ENCODE data around the gene HAND1.
"Not testable (repeated sequence)": the region's sequence is repeated elsewhere in the genome, so short reads cannot be mapped to it uniquely, and the experiment has no call there.

Gene HAND1

DNA sequence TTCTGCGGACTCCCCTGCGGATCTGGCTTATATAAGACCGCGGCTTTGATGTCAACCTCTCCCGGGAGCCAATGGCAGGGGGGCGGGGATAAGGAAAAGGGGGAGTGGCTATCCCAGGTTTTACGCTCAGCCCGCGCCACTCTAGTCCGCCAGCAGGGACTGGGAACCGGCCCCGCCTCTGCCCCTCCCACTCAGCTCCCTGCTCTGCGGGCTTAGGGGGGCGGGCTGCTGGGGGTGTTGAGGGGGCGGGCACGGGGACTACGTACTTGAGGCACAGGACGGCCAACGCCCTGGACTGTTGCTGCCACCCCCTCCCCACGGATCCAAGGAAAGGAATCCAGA lies at the start of gene HAND1:
Gene HAND1 (minus strand): TSS at position 4 of the 342 bp plus-strand sequence. CDS start 219 bp downstream, outside the sequence.
- DNase-seq (ENCODE audit: low read depth in 2 of 2), result no peak

DNA sequence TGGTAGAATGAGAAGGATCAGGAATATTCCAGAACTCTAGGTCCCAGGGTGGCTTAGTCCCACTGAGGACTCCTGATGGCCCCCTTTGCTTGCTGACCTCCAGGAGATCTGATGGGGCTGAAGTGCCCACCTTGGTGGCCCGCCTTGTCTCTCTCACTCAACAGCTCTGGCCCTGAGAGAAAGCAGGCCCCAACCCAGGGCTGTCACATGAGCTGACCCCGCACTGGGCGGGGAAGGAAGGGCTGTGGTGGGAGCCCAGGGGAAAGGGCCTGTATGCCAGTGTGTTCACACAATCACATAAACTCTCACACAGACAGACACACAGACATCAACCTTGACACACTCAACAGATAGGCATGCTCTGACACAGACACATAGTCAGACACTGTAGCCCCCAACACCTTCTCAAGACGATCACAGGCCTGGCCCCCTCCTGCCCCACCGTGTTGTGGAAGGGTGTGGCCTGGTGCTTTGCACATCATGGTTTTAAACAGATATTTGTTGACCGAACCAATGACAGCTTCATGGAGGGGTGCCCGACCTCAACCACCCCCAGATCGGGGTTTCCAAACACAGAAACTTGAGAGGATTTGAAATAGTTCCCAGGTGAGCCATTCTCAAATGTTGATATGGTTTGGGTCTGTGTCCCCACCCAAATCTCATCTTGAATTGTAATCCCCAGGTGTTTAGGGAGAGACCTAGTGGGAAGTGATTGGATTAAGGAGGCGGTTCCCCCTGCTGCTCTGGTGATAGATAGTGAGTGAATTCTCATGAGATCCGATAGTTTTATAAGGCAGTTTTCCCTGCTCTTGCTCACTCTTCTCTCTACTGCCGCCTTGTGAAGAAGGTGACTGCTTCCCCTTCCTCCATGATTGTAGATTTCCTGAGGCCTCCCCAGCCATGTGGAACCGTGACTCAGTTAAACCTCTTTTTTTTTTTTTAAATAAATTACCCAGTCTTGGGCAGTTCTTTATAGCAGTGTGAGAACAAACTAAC lies 48.5 kb upstream of the HAND1 start:
- no peak for DNase-seq (ENCODE audit: low read depth in 2 of 2)

DNA sequence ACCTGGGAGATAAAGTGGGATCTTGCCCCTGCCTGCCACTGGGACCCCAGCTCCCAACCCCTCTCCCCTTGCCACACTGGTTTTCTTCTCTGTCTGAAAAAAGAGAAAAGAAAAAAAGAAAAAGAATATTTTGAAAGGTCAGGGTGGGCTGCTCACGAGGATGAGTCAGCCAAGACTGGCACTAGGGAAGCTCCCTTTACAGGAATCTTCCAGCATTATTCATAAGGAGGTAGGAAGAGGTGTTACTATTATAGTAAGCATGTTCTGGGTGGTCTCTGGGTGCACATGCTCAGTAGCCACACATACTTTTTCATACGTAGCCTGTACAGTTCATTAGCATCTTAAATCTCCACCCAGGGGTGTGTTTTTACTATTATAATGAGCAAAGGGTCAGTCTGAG lies 46.8 kb upstream of the HAND1 start:
- DNase-seq (ENCODE audit: low read depth in 2 of 2), result no peak

DNA sequence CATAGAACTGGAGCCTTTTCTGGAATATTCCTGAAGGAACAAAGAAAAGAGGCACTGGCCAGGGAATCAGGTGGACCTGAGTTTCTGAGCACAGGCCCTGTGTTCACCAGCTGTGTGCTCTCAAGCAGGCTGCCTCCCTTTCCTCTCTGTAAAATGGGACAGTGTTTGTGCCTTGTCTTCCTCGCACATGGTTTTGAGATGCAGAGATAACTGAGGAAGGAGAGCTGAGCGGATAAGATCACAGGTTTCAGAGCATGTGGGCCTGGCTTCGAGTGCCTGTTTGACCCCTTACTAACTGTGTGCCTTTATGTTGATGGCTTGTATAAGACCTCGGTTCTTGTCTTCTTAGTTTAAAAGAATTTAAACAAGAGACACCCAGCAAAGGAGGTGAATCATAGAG lies 46.2 kb upstream of the HAND1 start:
- no peak for DNase-seq (ENCODE audit: low read depth in 2 of 2)

DNA sequence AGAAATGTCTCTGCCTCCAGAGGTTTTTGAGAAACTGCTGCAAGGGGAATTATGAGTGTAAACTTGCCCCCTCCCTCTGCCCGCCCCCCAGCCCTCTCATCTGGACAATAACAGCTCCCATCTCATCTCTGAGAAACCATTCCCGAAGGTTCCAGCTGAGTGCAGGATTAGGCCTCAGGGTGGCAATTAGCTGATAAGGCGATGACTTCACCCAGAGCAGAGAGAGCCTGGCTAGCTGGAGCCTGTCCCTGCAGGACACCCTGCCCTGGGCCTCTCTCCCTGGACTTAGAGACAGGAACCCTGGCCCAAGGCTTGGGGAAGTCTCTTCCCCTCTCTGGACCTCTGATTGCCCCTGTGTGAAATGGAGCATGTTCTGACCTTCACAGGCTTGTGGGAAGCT lies 45.7 kb upstream of the HAND1 start:
- no peak for DNase-seq (ENCODE audit: low read depth in 2 of 2)

DNA sequence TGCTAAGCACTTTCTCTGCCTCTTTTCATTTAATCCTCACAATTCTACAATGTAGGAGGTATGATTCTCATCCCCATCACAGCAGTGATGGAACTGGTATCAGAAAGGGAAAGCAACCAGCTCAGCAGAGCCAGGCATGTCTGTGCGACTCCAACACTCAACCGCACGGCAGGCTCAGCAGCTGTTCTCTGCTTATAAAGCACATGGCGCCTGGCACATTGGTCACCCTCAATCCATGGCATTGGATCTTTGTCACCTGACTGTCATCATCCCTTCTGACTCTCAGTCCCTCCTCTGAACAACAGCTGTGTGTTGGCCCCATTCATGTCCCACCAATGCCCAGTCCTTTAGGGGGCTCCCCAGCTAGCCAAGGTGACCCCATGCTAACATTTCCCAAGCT lies 45.1 kb upstream of the HAND1 start:
- no peak for DNase-seq (ENCODE audit: low read depth in 2 of 2)

DNA sequence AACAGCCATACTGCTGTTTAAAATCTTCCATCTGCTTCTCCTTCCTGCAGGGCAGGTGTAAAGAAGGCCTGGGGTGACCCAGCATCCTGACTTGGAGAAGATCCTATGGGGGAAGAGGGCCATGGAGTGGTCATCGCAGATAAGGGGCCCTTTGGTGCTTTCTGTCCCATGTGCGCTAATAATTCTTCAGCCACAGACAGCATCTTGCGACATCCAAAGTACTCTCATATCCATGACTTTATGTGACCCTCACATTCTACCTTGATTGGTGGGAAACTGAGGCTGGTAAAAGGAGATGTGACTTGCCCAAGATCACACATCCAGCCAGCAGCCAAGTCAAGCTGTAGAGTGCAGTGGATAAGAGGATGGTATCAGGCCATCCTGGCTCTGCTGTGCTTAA lies 44.3 kb upstream of the HAND1 start:
- no peak for DNase-seq (ENCODE audit: low read depth in 2 of 2)

DNA sequence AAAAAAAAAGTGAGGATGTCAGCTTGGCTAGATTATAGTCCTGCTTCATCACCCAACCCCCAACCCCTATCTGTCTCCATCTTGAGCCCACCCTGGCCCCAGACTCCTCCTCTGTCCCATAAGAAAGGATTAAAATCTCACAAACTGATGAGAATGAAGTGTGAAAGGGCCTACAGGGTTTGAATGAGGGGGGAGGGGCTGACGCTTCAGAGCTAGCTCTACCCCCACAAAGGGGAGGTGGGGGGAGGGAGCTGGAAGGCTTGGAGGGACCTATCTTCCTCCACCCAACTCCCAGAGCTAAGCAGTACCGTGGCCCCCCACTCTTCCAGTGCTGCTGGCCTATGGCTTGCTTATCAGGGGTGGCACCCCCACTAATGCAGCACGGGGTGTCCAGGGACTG lies 43.7 kb upstream of the HAND1 start:
- DNase-seq (ENCODE audit: low read depth in 2 of 2), result no peak

DNA sequence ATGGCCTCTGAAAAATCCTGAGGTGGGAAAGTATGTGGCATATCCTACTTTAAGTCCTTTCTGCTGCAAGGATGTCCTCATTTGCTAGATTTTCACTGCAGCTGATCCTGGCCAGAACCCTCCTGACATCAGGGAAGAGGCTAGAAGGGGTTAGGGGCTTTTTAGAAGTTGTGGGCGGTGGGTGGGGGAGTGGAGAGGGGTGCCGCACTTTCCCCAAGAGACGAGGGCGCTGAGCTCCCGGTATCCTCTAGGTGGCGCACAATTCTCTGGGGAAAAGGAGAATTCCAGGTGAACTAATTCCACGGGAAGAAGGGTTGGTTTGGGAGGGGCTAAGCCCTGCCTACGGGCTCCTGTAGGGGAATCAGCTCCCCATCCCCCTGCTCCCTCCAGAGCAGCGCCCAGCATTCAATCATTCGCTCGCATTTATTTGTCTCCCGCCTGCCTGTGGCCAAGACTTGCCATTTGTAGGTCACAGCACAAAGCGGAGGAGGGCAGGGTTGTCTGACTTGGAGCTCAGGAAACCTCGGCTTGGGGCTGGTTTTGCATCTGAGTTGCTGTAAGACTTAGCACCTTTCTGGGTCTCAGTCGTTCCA lies 42.9 kb upstream of the HAND1 start:
- DNase-seq (ENCODE audit: low read depth in 2 of 2), result no peak

DNA sequence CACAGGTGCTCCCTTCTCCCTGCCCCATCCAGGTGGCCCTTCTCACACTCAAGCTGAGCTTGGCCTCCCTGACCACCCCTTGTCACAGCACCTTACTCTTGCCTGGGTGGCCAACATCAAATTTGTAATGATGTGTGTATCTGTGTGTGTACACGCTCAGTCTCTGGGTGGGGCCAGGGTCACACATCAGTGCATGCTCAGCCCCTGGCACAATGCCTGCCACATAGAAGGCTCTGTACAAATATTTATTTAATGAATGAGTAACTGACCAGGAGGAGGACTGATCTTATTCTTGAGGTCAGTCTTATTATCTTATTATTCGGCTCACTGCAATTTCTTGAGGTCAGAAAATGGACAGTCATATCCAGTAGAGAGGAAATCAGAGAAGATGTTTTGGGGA lies 41.3 kb upstream of the HAND1 start:
- DNase-seq (ENCODE audit: low read depth in 2 of 2), result no peak

DNA sequence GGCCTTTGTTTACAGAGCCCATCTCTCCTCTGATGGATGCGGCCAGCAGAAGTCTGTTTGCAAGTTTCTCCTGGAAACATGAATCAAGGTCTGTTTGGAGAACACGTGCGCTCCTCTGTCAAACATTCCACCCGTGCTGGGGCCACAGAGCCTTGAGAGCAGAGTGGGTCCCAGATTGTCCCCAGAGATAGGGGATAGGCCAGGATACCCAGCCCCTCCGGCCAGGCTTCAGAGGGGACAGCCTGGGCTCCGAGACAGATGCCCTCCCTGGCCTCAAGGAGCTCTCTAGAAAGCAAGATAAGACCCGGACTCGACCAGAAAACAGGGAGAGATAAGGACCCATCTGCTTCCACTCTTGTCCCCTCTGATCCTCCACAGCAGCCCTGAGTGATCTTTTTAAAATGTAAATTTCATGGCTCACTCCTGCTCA lies 40.4 kb upstream of the HAND1 start:
- no peak for DNase-seq (ENCODE audit: low read depth in 2 of 2)

DNA sequence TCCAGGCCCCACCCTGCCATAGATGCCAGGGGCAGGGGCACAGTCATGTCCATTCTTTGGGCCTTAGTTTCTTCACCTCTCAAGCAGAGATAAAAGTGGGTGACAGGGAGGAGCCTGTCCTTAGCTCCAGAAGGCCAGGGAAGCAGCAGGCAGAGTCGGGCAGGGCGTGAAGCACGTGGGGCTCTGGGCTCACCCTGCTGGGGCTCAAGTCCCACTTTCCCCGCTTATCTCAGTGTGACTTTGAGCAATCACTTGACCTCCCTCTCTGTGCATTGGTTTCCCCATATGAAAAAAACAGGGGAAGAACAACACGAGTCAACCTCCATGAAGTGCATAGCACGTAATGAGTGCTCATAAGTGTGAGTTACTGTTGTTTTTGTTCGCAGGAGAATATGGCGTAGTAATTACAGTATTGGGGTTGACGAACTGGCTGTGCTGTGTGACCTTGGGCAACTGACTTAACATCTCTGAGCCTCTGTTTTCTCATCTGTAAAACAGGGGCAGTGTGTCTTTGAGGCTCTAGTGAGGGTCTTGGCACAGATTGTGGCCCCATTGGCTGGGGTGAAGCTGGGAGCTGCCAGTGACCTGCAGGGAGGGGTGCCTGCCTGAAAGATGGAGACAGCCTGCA lies 39.9 kb upstream of the HAND1 start:
- no peak for DNase-seq (ENCODE audit: low read depth in 2 of 2)

DNA sequence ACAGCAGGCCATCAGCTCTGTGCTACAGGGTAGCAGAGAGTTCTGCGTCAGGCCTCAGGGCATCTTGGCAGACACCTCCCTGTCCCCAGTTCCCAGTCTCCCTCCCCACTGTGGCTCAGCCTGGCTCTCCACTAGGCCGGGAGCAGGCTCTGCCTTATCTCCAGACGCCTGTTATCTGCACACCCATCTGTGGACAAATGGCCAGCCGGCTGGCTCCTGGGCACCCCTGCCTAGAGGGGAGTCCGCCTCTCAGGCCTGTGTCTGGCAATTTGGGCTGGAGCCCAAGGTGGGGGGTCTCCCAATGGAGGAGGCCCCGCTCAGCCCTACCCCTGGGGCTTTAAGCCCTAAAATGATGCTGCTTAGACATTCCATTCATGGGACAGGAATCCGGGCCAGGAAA lies 39.2 kb upstream of the HAND1 start:
- no peak for DNase-seq (ENCODE audit: low read depth in 2 of 2)

DNA sequence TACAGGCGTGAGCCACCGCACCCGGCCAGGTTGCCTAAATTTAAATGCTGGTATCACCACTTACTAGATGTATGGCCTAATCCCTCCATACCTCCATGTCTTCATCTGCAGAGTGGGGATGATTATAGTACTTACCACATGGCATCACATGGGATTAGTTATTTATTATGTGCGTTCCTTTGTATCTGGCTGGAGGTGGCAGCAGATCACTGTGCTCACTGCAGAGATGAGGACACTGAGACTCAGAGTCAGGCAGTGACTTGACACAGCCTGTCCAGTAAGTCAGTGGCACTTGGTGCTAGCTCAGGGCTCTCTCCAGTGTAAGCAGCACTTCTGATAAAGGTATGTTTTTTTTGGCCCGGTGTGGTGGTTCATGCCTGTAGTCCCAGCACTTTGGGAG lies 38.4 kb upstream of the HAND1 start:
- DNase-seq (ENCODE audit: low read depth in 2 of 2), result no peak

DNA sequence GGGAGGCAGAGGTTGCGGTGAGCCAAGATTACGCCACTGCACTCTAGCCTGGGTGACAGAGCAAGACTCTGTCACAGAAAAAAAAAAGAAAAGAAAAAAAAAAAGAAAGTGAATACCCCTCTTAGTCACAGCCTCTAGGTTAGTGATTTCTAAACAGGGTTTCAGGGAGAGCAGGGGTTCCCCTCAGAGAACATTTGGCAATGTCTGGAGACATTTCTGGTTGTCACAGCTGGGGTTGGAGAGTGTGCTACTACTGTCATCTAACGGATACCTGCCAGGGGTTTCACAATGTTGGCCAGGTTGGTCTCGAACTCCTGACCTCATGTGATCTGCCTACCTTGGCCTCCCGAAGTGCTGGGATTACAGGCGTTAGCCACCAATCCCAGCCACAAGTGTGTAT lies 37.5 kb upstream of the HAND1 start:
- not testable (repeated sequence) for DNase-seq (ENCODE audit: low read depth in 2 of 2)

DNA sequence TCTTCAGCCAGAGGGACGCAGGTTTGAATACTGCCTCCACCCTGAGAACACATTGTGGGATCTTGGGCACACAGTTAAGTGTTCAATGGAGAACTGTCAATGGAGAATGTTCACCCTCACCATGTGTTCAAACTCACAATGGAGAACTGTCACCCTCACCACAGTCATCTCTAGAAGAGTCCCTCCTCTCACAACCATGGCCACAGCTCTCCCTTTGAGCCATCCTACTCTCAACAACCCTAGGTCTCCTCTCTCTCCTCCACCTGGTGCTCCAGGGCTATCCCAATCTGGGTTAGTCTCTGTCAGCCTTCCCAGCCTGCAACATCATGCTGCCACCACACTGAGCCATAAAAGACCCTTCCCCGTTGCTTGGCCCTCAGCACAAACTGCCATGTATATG lies 36.3 kb upstream of the HAND1 start:
- DNase-seq (ENCODE audit: low read depth in 2 of 2), result no peak

DNA sequence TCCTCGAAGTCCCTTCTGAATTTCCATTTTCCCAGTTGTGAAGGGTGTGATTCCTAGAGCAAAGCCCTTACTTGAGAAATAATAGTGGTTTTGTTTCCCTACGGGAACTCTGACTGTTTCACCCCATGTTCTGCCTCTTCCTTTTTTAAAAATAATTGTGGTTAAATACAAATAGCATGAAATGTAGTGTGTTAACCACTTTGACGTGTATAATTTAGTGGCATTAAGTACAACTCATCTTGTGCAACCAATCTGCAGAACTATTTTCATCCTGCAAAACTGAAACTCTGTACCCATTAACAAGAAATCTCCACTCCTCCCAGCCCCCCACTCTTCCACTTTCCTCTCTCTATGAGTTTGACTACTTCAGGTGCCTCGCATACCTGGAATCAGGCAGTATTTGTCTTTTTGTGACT lies 35.6 kb upstream of the HAND1 start:
- no peak for DNase-seq (ENCODE audit: low read depth in 2 of 2)

DNA sequence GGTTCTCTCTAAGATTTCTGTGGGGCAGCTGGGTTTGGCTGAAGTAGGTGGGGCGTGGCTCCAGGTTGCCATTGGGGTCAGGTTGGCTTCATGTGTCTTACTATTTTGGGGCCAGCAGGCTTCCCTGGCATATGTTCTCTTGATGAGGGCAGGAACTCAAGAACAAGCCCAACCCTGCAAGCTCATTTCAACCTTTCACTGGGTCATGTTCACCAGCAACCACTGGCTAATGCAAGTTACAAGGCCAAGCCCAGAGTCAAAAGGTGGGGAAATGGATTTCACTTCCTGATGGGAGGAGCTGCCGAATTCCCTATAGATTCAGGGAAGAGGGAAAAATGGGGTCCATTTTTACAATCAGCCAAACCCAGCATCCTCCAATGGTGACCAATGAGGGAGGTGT lies 34.0 kb upstream of the HAND1 start:
- no peak for DNase-seq (ENCODE audit: low read depth in 2 of 2)

DNA sequence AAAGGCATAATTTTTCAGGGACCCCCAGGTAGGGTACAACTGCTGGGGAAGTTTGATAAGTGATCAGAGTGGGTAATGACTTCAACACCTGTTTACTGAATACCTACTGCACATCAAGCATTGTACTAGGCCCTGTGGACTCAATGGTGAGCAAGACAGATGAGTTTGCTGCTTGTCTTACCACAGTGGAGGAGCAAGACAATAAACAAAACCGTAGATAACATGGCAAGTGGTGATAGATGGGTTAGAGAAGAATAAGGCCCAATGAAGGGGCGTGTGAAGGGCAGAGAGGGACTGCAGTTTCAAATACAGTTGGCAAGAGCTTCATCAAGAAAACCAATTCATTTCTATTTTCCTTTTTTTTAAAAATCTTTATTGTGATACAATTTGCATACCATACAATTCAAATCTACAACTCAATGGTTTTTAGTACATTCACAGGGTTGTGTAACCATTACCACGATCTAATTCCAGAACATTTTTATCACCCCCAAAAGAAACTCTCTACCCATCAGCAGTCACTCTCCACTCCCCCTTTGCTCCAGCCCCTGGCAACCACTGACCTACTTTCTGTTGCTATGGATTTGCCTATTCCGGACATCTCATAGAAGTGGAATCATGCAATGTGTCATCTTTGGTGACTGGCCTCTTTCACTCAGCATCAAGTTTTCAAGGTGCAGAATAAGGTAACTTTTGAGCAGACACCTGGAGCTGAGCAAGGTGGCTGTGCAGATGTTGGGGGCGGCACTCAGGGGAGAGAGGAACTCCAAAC lies 31.9 kb upstream of the HAND1 start:
- DNase-seq (ENCODE audit: low read depth in 2 of 2), result no peak

DNA sequence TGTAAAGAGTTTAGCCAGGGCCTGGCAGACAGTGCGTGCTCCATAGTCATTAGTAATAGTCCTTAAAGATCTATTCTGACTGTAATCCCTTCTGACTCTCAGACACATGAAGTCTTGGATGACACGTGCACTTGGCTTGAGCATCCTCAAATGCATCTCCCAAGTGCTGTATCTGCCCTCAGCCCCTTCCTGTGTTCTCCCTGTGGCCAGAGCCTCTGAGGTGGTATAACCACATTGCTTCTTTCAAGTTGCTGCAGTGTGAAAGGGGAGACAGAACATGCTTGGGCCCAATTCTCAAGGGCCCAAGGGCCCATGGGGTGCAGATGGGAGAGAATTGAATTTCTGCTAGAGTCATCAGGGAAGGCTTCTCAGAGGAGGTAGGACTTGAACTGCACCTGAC lies 30.1 kb upstream of the HAND1 start:
- no peak for DNase-seq (ENCODE audit: low read depth in 2 of 2)

DNA sequence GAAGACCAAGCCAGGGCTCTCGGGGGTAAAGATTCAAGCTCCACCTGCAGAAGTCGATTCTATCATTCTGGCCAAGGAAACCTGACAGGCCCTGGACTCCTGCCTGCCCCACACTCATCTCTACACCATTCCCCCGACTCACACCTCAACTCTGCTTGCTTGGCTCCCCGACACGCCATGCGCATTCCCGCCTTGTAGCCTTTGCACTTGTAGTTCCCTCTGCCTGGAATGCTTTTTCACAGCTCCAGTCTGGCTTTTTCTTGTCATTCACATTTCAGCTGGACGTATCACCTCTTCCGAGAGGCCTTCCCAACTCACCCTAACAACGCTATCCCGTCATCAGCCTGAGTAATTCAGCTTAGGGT lies 28.7 kb upstream of the HAND1 start:
- no peak for DNase-seq (ENCODE audit: low read depth in 2 of 2)

DNA sequence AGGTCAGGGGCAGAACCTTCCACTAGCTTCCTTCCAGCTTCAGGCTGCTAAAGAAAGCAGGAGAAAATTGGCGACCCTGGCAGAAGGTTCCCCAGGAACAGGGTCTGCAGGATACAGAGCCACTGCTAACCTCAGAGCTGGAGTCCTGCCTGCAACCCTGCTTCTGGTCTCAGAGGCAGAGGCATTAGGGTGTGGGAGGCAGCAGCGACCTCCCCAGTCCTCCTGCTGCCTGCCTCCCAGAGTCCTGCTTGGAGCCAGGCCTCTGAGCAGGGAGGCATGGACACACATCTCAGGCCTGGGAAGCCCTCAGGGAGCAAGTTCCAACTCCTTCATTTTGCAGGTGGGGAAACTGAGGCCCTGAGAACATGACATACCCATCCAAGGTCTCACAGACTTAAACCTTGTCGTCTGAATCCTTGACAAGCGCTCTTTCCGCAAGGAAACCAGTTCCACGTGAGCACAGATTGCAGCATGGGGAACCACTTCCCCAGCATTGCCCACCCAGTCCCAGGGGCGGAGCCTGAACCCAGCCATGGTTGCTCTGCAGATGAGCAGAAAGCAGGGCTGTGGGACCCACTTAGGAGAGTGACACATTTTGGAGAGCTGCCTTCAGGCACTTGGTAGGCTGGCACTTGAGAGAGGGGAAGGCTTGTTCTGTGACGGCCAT lies 28.2 kb upstream of the HAND1 start:
- DNase-seq (ENCODE audit: low read depth in 2 of 2), result no peak
